22Rv1 (cell line): ENCODE data around the gene CHRNB2.
A peak's percentile ranks its signal among the peaks of the same experiment; 100 is the strongest.

Experiments
- H3K27ac ChIP-seq: fragments of 450-650 bp; 2 replicates; pipeline ENCODE4 v1.5.1; 2017
- ZFX ChIP-seq: fragments of 450-650 bp; IDR thresholded peaks from 2 replicates; pipeline ENCODE4 v1.6.1; 2017; ENCODE audit warnings: antibody characterized with exemption, borderline replicate concordance
- TF ChIP-seq, protein P1 (sequence below): fragments of 450-650 bp; IDR thresholded peaks from 2 replicates; pipeline ENCODE4 v1.5.1; 2017; ENCODE audit warnings: mild to moderate bottlenecking

The CHRNB2 gene

DNA sequence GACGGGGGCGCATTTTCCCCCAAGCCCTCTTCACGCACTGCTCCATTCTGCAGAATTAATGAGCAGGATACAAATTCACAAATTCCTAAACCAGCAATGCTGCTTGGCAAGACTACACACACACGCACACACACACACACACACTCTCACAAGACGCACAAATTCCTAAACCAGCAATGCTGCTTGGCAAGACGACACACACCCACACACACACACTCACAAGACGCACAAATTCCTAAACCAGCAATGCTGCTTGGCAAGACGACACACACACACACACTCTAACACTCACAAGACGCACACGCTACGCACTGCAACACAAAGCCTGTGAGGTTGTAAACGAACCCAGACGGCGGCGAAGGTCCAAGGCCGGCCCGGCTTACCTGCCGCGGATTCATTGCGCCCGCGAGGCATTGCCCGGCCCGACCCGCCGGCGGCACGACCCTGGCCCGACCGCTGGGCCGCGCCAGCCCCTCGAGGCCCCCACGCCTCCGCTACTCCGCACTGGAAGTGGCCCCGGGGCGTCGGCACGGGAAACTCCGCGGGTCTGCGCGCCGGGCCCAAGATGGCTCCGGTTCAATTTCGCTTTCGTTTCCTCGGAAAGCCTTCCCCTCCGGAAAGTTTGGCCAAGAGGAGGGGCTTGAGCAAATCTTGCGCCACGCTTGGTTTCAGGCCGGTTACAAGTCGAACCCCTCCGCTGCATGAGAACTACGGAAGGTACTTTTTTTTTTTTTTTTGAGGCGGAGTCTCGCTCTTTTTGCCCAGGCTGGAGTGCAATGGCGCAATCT, 40.2 kb downstream of the CHRNB2 start, which contains the start of gene ADAR:
ADAR (minus strand) TSS at position 578 of the 788 bp plus-strand sequence; CDS start at position 398, 180 bp downstream.
- H3K27ac ChIP-seq = peak within 1 kb of the TSS; percentile 91
- TF ChIP-seq ZFX = no peak
- TF ChIP-seq, protein P1, sequence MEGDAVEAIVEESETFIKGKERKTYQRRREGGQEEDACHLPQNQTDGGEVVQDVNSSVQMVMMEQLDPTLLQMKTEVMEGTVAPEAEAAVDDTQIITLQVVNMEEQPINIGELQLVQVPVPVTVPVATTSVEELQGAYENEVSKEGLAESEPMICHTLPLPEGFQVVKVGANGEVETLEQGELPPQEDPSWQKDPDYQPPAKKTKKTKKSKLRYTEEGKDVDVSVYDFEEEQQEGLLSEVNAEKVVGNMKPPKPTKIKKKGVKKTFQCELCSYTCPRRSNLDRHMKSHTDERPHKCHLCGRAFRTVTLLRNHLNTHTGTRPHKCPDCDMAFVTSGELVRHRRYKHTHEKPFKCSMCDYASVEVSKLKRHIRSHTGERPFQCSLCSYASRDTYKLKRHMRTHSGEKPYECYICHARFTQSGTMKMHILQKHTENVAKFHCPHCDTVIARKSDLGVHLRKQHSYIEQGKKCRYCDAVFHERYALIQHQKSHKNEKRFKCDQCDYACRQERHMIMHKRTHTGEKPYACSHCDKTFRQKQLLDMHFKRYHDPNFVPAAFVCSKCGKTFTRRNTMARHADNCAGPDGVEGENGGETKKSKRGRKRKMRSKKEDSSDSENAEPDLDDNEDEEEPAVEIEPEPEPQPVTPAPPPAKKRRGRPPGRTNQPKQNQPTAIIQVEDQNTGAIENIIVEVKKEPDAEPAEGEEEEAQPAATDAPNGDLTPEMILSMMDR = no peak

DNA sequence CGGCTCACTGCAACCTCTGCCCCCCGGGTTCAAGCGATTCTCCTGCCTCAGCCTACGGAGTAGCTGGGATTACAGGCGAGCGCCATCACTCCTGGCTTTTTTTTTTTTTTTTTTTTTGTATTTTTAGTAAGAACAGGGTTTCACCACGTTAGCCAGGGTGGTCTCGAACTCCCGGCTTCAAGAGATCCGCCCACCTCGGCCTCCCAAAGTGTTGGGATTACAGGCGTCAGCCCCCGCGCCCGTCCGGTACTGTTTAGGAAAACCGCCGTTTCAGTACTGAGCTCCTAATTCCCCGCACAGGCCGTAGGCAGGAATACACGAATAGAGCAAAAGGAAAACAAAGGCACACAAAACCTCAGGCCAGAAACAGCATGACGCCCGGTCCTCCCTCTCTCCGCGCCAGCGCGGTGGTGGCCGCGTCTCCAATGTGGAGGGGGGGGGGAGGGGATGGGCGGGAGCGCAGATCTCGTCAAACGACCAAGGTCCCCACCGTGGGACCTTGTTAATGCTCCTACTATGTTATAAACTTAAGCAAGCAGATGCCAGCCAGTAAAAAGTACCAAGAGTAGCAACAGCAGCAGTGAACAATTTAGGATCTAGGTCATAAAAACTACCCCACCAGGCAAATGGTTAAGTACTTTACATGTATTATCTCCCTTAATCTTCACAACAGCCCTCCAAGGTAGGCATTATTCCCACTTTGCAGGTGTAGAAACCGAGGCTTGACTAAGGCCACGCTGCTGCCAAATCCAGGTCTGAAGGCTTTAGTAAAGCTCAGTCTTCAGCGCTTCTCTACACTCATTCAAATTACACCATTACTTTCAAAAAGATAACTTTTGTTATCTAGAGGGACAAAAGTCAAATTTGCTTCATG, 41.1 kb downstream of the CHRNB2 start:
- TF ChIP-seq, protein P1 = no peak
- TF ChIP-seq ZFX = no peak

DNA sequence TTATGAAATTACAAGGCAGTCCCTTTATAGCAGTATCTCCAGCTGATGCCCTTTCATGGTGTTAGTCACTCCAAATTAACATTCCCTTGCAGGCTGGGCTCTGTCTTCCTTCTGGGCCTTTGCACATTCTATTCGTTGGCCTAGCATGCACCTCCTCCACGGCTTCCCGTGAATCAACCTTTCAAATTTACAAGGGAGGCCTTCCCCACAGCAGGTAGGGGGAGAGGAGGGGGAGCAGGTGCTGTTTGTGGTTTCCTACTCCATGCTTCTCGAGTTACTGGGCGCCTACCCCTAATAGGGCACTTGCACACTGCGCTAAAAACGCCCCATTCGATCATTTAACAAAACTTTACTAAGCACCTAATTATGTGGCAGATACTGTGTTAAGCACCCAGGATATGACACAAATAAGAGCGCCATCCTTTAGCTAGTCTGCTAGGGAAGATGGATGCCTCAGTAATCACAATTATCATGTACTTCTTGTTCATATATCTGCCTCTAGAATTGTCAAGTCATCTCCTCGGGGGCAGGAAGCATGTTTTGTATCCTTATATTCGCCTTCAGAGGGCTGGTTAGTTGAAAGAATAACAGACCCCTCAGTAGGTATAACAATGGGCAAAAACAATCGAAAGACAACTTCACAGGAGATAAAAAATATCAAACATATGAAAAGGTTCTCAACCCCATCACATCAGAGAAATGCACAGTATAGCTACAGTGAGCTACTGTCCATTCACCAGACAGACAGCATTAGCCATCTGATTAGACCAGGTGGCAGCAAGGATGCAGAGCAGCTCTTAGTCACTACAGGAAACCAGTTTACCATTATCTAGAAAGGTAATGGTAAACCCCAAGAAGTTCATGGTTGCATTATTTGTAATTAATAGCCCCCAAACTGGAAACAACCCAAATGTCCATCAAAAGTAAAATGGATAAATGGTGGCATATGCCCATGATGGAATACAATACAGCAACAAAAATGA, 42.1 kb downstream of the CHRNB2 start:
- TF ChIP-seq, protein P1 = no peak
- no peak for TF ChIP-seq ZFX
- H3K27ac ChIP-seq = peak overlapping the region; percentile 91

More for the DNA sequence above, 41.1 kb downstream of the CHRNB2 start:
- peak overlapping the region; percentile 91 for H3K27ac ChIP-seq

DNA sequence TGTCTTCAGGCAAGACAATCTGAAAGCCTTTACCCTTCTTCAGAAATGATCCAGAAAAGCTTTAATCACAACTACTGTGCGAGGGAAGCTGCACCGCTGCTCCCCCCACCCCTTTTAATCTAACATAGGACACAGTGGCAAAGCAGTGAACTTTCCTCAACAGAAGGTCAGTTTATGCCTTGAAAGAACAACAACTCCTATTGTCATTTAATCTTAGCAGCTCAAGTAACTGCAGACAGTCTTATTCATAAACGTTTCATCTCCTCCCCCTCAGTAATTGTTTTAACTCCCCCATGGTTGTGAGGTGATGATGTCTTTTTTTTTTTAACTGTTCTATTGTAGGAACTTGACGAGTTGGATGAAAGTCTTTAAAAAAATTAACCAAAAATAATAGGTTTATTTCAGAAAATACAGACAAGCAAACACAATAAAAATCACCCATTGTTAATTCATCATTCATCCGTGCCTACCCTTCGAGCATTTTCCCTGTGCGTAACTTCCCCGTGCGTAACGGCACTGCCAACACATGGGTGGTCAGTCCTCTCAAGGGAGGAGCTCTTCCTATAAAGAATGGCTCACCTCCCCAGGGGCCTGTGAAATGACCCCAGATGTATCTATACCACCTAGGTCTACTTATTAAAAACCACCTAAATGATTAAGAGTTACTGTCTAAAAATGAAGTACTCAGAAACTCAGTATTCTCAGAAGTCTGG, 43.7 kb downstream of the CHRNB2 start:
- TF ChIP-seq, protein P1 = no peak
- TF ChIP-seq ZFX = no peak
- H3K27ac ChIP-seq = no peak overlapping the region

DNA sequence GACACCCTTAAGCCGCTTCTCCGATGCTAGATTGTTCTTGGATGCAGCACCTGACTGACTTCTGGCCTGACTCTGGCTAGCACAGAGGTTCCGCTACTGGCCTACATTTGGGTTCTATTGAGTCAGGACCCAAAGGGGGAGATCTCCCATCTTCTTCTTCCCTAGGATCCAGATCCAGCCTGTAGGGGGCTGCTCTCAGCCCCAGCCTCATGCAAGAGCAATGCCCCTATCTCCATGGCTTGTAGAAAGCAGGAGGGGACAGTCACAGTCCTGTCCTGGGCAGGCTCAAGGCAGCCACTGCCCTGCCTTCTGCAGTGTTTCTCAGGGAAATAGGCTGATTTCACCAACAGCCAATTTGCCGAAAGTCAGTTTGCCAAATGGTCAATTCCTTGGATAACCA, 46.7 kb downstream of the CHRNB2 start:
- no peak overlapping the region for H3K27ac ChIP-seq
- TF ChIP-seq, protein P1 = no peak
- no peak for TF ChIP-seq ZFX

DNA sequence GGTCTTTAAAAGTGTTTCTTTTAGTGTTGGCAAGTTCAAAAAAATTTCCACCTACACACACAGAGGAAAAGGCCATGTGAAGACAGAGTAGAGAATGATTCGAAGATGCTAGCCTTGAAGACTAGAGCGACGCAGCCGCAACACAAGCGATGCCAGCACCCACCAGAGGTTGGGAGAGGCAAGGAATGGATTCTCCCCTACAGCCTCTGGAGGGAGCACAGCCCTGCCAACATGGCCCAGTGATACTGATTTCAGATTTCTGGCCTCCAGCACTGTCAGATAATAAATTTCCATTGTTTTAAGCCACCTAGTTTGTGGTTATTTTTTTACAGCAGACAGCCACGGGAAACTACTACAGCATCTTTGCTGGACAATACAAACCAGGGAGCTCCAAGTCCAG, 47.3 kb downstream of the CHRNB2 start:
- no peak overlapping the region for H3K27ac ChIP-seq

More for the DNA sequence above, 47.3 kb downstream of the CHRNB2 start:
- TF ChIP-seq, protein P1 = no peak
- TF ChIP-seq ZFX = no peak
